ENCODE data around the gene FAF2. TPM values are rescaled to one million over a fixed set of nuclear protein-coding genes. Genes with fewer than 3 reads are reported as not detected.

The FAF2 gene
- total and polyA plus RNA-seq, 8 donors = 33.9 to 54.4 (median 50.8) TPM

DNA sequence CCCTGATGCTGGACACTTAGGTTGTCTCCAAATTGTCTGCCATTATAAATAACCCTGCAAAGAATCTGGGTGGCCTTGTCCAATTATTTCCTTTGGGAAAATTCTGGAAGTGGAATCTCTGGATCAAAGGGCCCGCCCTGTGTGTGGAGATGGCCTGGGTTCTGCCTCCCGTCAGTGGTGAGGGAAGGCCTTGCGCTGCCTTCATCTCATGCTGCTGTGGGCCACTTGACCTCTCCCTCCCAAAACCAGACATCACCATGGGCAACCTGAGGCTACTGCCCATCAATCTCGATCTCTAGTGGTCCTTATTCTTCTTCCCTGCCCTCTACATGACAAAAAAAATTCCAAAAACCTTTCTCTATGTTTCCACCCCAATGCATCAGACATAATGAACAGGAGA, 38.4 kb upstream of the FAF2 start:
- TF ChIP-seq, protein P1, sequence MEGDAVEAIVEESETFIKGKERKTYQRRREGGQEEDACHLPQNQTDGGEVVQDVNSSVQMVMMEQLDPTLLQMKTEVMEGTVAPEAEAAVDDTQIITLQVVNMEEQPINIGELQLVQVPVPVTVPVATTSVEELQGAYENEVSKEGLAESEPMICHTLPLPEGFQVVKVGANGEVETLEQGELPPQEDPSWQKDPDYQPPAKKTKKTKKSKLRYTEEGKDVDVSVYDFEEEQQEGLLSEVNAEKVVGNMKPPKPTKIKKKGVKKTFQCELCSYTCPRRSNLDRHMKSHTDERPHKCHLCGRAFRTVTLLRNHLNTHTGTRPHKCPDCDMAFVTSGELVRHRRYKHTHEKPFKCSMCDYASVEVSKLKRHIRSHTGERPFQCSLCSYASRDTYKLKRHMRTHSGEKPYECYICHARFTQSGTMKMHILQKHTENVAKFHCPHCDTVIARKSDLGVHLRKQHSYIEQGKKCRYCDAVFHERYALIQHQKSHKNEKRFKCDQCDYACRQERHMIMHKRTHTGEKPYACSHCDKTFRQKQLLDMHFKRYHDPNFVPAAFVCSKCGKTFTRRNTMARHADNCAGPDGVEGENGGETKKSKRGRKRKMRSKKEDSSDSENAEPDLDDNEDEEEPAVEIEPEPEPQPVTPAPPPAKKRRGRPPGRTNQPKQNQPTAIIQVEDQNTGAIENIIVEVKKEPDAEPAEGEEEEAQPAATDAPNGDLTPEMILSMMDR (IDR thresholded peaks at IDR 0.05) = no peak
- Histone ChIP-seq H3K27ac (no peak overlapping the region), H3K4me3 (no peak overlapping the region), H3K9me3 (no peaks in the 10 kb centered on the region), H3K36me3 (peaks cover 0 to 53% of the 10 kb centered on the region in 2 donors), H3K4me1 (peaks cover 11 to 40% of the 10 kb centered on the region in 2 donors), H3K27me3 (no peaks in the 10 kb centered on the region)
- DNase-seq = no peak
- no peak for ATAC-seq
- intact Hi-C loops (cut with DNase I) = no loop called here

DNA sequence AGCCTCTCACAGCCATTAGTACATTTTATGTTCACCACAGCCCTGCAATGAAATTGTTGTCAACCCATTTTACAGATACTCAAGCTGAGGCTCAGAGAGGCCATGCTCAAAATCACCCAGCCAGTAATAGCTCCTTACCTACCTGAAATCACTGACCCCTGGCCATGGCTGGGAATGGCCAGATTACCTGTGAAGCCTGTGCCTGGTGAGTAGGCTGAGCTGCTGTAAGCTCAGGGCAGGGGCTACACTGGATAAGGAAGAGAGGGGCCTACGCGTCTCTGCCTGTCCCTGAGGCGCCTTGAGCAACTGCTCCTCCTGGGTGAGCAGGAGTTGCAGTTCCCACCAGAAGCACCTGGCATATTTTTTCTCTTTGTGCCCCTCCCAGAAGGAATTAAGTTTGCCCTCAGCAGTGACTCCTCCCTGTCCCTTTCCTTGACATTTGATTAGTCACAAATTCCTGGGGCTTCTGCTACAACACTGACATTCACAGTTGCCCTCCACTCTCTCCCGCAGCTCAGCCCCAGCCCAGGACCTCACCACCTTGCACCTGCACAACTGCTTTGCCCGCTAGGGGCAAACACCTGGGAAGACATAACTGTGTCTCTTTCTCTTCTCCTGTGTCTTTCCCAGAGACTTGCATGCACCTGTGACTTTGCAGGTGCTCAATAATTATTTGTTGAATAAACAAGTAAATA, 37.6 kb upstream of the FAF2 start:
- TF ChIP-seq, protein P1 (IDR thresholded peaks at IDR 0.05) = no peak
- intact Hi-C loops (cut with DNase I) = no loop called here
- Histone ChIP-seq H3K4me1 (peaks cover 19 to 48% of the 10 kb centered on the region in 2 donors), H3K4me3 (no peak overlapping the region), H3K27me3 (no peaks in the 10 kb centered on the region), H3K9me3 (no peaks in the 10 kb centered on the region), H3K27ac (no peak overlapping the region), H3K36me3 (peaks cover 0 to 46% of the 10 kb centered on the region in 2 donors)
- no peak for DNase-seq
- ATAC-seq = no peak

DNA sequence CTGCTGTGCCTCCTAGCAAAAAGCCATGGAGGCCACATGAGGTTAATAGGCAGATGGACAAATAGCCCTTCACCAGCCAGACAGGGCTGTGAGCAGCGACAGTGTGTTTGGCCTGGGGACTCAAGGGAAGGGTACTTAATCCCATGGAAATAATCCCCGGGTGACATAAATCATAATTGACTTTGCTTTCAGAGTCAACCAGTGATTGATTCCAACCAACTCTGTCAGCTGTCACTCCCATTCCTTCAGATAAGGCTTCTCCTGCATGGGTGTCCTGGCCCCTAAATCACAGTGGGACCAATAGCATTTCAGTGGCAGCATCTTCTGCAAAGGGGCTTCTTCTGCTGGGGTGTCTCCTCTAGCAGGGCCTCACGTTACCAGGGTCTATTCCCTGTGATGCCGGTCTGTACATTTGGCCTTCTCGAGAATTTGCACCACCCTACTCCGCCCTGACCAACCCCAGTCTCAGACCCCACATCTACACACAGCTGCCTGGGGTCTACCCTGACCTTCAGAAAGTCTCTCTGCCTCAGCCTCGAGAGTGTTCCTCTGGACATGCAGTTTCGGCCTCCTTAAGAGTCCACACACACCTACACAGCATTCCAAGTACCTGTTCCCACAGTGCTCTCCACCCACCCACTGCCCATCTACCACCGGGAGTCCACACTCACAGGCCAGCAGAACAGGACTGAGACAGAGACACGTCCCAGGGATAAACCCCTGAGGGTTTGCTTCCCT, 35.5 kb upstream of the FAF2 start:
- Histone ChIP-seq H3K27me3 (no peaks in the 10 kb centered on the region), H3K9me3 (no peaks in the 10 kb centered on the region), H3K27ac (no peak overlapping the region), H3K4me3 (no peak overlapping the region), H3K36me3 (peaks cover 0 to 25% of the 10 kb centered on the region in 2 donors), H3K4me1 (peaks cover 26 to 58% of the 10 kb centered on the region in 2 donors)
- DNase-seq (no peak), ATAC-seq (no peak)
- intact Hi-C loops (cut with DNase I) = no loop called here
- TF ChIP-seq, protein P1 (IDR thresholded peaks at IDR 0.05) = no peak

DNA sequence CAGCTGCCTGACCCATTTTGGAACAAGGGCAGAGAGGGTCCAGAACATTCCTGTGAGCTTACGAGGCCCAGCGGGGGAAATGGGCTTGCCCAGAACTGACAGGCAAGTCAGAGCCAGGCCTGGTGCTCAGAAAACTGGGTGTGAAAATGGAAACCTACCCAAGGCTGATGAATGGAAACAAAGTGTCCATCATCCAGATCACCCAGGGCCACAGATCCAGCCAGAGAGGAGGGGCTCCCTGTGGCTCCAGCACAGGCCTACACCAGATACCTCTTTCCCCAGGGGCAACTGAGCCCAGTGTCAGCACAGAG, 35.0 kb upstream of the FAF2 start:
- intact Hi-C loops (cut with DNase I) = no loop called here
- no peak overlapping the region for H3K27ac ChIP-seq
- DNase-seq (no peak), ATAC-seq (no peak)
- H3K9me3 ChIP-seq = no peaks in the 10 kb centered on the region
- H3K4me1 ChIP-seq = peaks cover 26 to 58% of the 10 kb centered on the region in 2 donors
- H3K36me3 ChIP-seq = peaks cover 0 to 20% of the 10 kb centered on the region in 2 donors
- H3K4me3 ChIP-seq = no peak overlapping the region
- H3K27me3 ChIP-seq = no peaks in the 10 kb centered on the region
- TF ChIP-seq, protein P1 (IDR thresholded peaks at IDR 0.05) = no peak

DNA sequence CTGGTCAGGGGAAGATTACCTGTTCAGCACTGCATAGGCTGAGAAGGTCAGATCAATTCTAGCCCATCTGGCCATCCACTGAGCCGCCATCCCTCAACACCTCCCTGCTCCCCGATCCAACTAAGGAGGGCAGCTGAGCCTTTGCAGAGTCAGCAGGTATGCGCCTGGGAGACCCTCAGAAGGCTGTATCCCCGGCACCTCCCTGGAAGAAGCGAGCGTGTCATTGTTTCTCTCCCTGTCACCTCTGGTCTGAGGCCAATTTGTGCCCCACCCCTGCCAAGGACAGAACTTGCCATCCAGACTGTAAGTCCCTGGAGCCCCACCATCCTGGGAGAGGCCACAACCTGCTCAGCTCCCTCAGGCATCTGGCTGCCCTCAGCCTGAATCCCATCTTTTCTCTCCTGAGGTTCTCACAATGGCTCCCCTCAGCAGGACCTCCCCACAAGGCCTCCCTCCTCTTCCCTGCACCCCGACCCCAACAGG, 34.4 kb upstream of the FAF2 start:
- intact Hi-C loops (cut with DNase I) = no loop called here
- H3K4me1 ChIP-seq = peaks cover 26 to 58% of the 10 kb centered on the region in 2 donors

More for the DNA sequence above, 34.4 kb upstream of the FAF2 start:
- Histone ChIP-seq H3K27ac (no peak overlapping the region), H3K4me3 (no peak overlapping the region), H3K27me3 (no peaks in the 10 kb centered on the region), H3K36me3 (peaks cover 0 to 15% of the 10 kb centered on the region in 2 donors), H3K9me3 (no peaks in the 10 kb centered on the region)
- TF ChIP-seq, protein P1 (IDR thresholded peaks at IDR 0.05) = no peak
- DNase-seq (no peak), ATAC-seq (no peak)

All from left lung (tissue), 10 donors.